HEK293 (cell line): Measurements from ENCODE around the gene TMPRSS6.
A peak's percentile ranks its signal among the peaks of the same experiment; 100 is the strongest.

Experiments
- CTCF ChIA-PET: fragments of 350-600 bp; formaldehyde crosslinking; extraction: SDS; loops from one replicate; lab custom pipeline; 2021; ENCODE audit warnings: antibody characterized with exemption; lab: Yijun Ruan, JAX
- POLR2A ChIA-PET: fragments of 300-600 bp; formaldehyde crosslinking; extraction: SDS; loops from one replicate; lab custom pipeline; 2020; ENCODE audit warnings: antibody characterized with exemption, inconsistent platforms; lab: Yijun Ruan, JAX
- H3K27ac ChIP-seq: fragments of 200-500 bp; sonication (Bioruptor generic); 2 replicates; pipeline ENCODE4 v1.5.1; 2014; ENCODE audit warnings: low read depth, low read length, control low read depth, inconsistent platforms; ENCODE audit errors: extremely low read depth
- H3K36me3 ChIP-seq, 2 experiments: fragments of 200-500 bp in 1 of 2; sonication (Bioruptor generic) in 1 of 2; 1 replicate in 1 of 2; 2 replicates in 1 of 2; pipeline ENCODE4 v1.5.1; 2014 to 2017; ENCODE audit warnings: inconsistent platforms in 2 of 2, low read length in 2 of 2; ENCODE audit not compliant: control insufficient read depth in 2 of 2, insufficient read depth in 1 of 2
- H3K4me1 ChIP-seq: fragments of 200-500 bp; sonication (Bioruptor generic); 2 replicates; pipeline ENCODE4 v1.5.1; 2014; ENCODE audit warnings: mild to moderate bottlenecking, low read length, inconsistent platforms; ENCODE audit not compliant: control insufficient read depth, insufficient read depth
- H3K4me3 ChIP-seq: 2 replicates; pipeline ENCODE4 v1.5.1; 2011; ENCODE audit warnings: low read depth, mild to moderate bottlenecking, control low read depth, low read length, moderate library complexity
- H3K9me3 ChIP-seq: fragments of 200-500 bp; sonication (Bioruptor generic); 2 replicates; pipeline ENCODE4 v1.5.1; 2014; ENCODE audit warnings: low read depth, low read length, inconsistent platforms; ENCODE audit not compliant: control insufficient read depth, insufficient read depth
- GLIS1 ChIP-seq: fragments of 450-650 bp; formaldehyde crosslinking; IDR thresholded peaks from 2 replicates; pipeline ENCODE4 v1.5.1; 2016; ENCODE audit warnings: missing biosample characterization, missing genetic modification characterization
- GLIS2 ChIP-seq: fragments of 450-650 bp; formaldehyde crosslinking; IDR thresholded peaks from 2 replicates; pipeline ENCODE4 v1.5.1; 2016; ENCODE audit warnings: missing biosample characterization, missing genetic modification characterization
- SP7 ChIP-seq: fragments of 450-650 bp; formaldehyde crosslinking; IDR thresholded peaks from 2 replicates; pipeline ENCODE4 v1.5.1; 2016; ENCODE audit warnings: missing biosample characterization, missing genetic modification characterization
- ZNF146 ChIP-seq: fragments of 450-650 bp; formaldehyde crosslinking; IDR thresholded peaks from 2 replicates; pipeline ENCODE4 v1.5.1; 2016; ENCODE audit warnings: missing biosample characterization, missing genetic modification characterization
- ZNF266 ChIP-seq: fragments of 450-650 bp; formaldehyde crosslinking; IDR thresholded peaks from 2 replicates; pipeline ENCODE4 v1.5.1; 2016; ENCODE audit warnings: missing biosample characterization, missing genetic modification characterization, low read depth
- ZNF426 ChIP-seq: fragments of 450-650 bp; formaldehyde crosslinking; IDR thresholded peaks from 2 replicates; pipeline ENCODE4 v1.5.1; 2017; ENCODE audit warnings: missing biosample characterization, missing genetic modification characterization, mild to moderate bottlenecking, inconsistent platforms, moderate library complexity
- ZNF48 ChIP-seq: fragments of 450-650 bp; formaldehyde crosslinking; IDR thresholded peaks from 2 replicates; pipeline ENCODE4 v1.5.1; 2016; ENCODE audit warnings: missing biosample characterization, missing genetic modification characterization
- ZNF701 ChIP-seq: fragments of 450-650 bp; formaldehyde crosslinking; IDR thresholded peaks from 2 replicates; pipeline ENCODE4 v1.5.1; 2016; ENCODE audit warnings: missing biosample characterization, missing genetic modification characterization
- ZNF830 ChIP-seq: fragments of 450-650 bp; IDR thresholded peaks from 2 replicates; pipeline ENCODE4 v1.5.0; 2018; ENCODE audit warnings: missing biosample characterization, missing genetic modification characterization, low read depth, mild to moderate bottlenecking, moderate library complexity
- ZNF843 ChIP-seq: fragments of 450-650 bp; formaldehyde crosslinking; IDR thresholded peaks from 2 replicates; pipeline ENCODE4 v1.5.1; 2016; ENCODE audit warnings: missing biosample characterization, missing genetic modification characterization
- ZXDB ChIP-seq: fragments of 450-650 bp; formaldehyde crosslinking; IDR thresholded peaks from 2 replicates; pipeline ENCODE4 v1.5.1; 2016; ENCODE audit warnings: missing biosample characterization, missing genetic modification characterization
- TF ChIP-seq, protein P1 (sequence below): fragments of 450-650 bp; formaldehyde crosslinking; IDR thresholded peaks from 2 replicates; pipeline ENCODE4 v1.5.1; 2016; ENCODE audit warnings: missing biosample characterization, missing genetic modification characterization
- TF ChIP-seq, protein P2 (sequence below): fragments of 450-650 bp; formaldehyde crosslinking; IDR thresholded peaks from 2 replicates; pipeline ENCODE4 v1.5.1; 2017; ENCODE audit warnings: missing biosample characterization, mild to moderate bottlenecking, missing genetic modification characterization, moderate library complexity
- TF ChIP-seq, protein P3 (sequence below): fragments of 450-650 bp; formaldehyde crosslinking; IDR thresholded peaks from 2 replicates; pipeline ENCODE4 v1.5.1; 2016; ENCODE audit warnings: missing biosample characterization, missing genetic modification characterization

Gene TMPRSS6

DNA sequence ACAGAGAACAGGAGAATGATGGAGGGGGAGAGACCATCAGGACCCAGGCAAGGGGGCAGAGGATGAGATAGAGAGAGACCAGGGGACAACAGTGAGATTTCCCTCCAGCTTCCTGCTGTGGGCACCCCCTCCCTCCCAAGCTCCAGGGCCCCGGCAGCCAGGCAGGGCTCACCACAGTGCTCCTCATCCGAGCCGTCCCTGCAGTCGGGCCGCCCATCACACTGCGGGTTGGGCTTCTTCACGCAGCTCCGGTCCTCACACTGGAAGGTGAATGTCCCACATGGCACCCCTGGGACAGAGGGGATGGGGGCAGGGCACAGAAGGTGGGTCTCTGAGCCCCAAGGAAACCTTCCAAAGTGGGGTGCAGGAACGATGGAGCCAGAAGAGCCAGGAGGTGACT is 38.8 kb downstream of the TMPRSS6 start:
- no peak overlapping the region for H3K27ac ChIP-seq
- H3K36me3 ChIP-seq: no peaks in the 10 kb centered on the region
- CTCF ChIA-PET: interaction anchor here (0.6 to 1.0 kb wide), 4 partner anchors 25 to 189 kb away, joined by 3 to 4 read pairs (median 3); no protein-coding TSS in a partner anchor
- POLR2A ChIA-PET: interaction anchor here (1.0 to 1.3 kb wide), 2 partner anchors 18 to 52 kb away, joined by 3 to 5 read pairs; partner anchors contain the start of genes MPST and TST
- no peaks in the 10 kb centered on the region for H3K4me1 ChIP-seq
- TF ChIP-seq GLIS2 (tag by site-specific recombination): peak; percentile 13; the same call in 1 of the 2 replicates
- TF ChIP-seq ZNF266 (tag by site-specific recombination): no peak
- TF ChIP-seq ZNF48 (tag by site-specific recombination): no peak
- no peak for TF ChIP-seq ZNF426 (tag by site-specific recombination)
- TF ChIP-seq, protein P1, sequence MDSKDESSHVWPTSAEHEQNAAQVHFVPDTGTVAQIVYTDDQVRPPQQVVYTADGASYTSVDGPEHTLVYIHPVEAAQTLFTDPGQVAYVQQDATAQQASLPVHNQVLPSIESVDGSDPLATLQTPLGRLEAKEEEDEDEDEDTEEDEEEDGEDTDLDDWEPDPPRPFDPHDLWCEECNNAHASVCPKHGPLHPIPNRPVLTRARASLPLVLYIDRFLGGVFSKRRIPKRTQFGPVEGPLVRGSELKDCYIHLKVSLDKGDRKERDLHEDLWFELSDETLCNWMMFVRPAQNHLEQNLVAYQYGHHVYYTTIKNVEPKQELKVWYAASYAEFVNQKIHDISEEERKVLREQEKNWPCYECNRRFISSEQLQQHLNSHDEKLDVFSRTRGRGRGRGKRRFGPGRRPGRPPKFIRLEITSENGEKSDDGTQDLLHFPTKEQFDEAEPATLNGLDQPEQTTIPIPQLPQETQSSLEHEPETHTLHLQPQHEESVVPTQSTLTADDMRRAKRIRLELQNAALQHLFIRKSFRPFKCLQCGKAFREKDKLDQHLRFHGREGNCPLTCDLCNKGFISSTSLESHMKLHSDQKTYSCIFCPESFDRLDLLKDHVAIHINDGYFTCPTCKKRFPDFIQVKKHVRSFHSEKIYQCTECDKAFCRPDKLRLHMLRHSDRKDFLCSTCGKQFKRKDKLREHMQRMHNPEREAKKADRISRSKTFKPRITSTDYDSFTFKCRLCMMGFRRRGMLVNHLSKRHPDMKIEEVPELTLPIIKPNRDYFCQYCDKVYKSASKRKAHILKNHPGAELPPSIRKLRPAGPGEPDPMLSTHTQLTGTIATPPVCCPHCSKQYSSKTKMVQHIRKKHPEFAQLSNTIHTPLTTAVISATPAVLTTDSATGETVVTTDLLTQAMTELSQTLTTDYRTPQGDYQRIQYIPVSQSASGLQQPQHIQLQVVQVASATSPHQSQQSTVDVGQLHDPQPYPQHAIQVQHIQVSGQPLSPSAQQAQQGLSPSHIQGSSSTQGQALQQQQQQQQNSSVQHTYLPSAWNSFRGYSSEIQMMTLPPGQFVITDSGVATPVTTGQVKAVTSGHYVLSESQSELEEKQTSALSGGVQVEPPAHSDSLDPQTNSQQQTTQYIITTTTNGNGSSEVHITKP: peak; percentile 81
- no peak for TF ChIP-seq ZNF830 (tag by site-specific recombination)
- no peak for TF ChIP-seq ZNF701 (tag by site-specific recombination)
- TF ChIP-seq ZXDB (tag by site-specific recombination): no peak
- TF ChIP-seq, protein P2, sequence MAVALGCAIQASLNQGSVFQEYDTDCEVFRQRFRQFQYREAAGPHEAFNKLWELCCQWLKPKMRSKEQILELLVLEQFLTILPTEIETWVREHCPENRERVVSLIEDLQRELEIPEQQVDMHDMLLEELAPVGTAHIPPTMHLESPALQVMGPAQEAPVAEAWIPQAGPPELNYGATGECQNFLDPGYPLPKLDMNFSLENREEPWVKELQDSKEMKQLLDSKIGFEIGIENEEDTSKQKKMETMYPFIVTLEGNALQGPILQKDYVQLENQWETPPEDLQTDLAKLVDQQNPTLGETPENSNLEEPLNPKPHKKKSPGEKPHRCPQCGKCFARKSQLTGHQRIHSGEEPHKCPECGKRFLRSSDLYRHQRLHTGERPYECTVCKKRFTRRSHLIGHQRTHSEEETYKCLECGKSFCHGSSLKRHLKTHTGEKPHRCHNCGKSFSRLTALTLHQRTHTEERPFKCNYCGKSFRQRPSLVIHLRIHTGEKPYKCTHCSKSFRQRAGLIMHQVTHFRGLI (tag by site-specific recombination): peak; percentile 92
- H3K4me3 ChIP-seq: no peak overlapping the region
- no peaks in the 10 kb centered on the region for H3K9me3 ChIP-seq

DNA sequence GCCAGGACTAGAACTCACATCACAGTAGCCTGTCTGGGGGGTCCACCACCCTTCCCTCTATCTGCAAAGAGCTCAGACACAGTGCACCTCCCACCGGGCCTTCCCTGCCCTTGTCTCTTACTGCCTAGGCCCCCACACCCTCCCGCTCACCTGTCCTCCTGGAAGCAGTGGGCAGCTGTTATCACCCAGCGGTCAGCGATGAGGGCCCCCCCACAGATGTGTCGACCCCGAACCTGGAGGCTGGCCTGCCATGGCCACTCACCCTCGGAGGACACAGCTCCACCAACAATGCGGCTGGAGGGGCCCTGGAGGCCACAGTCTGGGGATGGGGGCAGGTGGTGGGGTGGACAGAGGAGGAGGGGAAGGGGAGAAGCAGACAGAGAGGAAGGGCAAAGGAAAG is 39.2 kb downstream of the TMPRSS6 start:
- TF ChIP-seq ZNF146 (tag by site-specific recombination) (no peak), SP7 (tag by site-specific recombination) (no peak), GLIS1 (0 out of 2 replicates have a peak, but pooled peaks have one; percentile 9)
- TF ChIP-seq, protein P3, sequence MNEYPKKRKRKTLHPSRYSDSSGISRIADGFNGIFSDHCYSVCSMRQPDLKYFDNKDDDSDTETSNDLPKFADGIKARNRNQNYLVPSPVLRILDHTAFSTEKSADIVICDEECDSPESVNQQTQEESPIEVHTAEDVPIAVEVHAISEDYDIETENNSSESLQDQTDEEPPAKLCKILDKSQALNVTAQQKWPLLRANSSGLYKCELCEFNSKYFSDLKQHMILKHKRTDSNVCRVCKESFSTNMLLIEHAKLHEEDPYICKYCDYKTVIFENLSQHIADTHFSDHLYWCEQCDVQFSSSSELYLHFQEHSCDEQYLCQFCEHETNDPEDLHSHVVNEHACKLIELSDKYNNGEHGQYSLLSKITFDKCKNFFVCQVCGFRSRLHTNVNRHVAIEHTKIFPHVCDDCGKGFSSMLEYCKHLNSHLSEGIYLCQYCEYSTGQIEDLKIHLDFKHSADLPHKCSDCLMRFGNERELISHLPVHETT: no peak
- Histone ChIP-seq H3K4me3 (no peak overlapping the region), H3K4me1 (no peaks in the 10 kb centered on the region), H3K27ac (no peak overlapping the region), H3K36me3 (no peaks in the 10 kb centered on the region), H3K9me3 (no peaks in the 10 kb centered on the region)
- POLR2A ChIA-PET: interaction anchor here (1.0 to 1.3 kb wide), 2 partner anchors 18 to 51 kb away, joined by 3 to 5 read pairs; partner anchors contain the start of genes MPST and TST
- CTCF ChIA-PET: interaction anchor here (0.6 to 1.0 kb wide), 3 partner anchors 24 to 128 kb away, joined by 3 to 4 read pairs (median 3); no protein-coding TSS in a partner anchor

DNA sequence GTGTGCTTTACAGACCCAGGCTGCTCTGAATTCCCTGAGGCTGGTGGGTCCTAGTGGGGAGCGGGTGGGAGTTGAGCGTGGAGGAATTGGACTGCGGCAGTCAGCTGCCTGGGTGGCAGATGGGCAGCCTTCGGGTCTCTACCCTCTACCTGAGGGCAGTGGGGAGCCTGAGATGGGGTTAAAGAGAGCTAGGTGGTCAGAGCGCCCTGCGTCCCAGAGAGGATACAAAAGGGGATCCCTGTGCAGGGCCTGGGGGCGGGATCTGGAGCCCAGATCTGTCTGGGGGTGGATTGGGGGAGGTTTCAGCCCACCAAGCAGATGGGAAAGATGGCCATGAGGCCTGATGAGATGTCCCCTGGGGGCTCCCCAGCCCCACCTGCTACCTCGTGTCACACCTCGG is 39.8 kb downstream of the TMPRSS6 start:
- ChIA-PET CTCF (interaction anchor here (0.6 to 1.0 kb wide), 2 partner anchors 23 to 129 kb away, joined by 3 read pairs; no protein-coding TSS in a partner anchor), POLR2A (interaction anchor here (1.0 to 1.3 kb wide), 2 partner anchors 17 to 51 kb away, joined by 3 to 5 read pairs; partner anchors contain the start of genes MPST and TST)
- Histone ChIP-seq H3K9me3 (no peaks in the 10 kb centered on the region), H3K36me3 (no peaks in the 10 kb centered on the region), H3K27ac (no peak overlapping the region), H3K4me1 (no peaks in the 10 kb centered on the region), H3K4me3 (no peak overlapping the region)
- no peak for TF ChIP-seq ZNF843 (tag by site-specific recombination)
